Measurements from ENCODE around the gene CCHCR1.
A peak's percentile ranks its signal among the peaks of the same experiment; 100 is the strongest.
"Not testable (repeated sequence)": the region's sequence is repeated elsewhere in the genome, so short reads cannot be mapped to it uniquely, and the experiment has no call there.

The CCHCR1 gene

GRCh38 chr6:31165064-31165832 is 7.6 kb upstream of the CCHCR1 start:
- in situ Hi-C loops (cut with MboI; ENCODE audit: low pct_unique_long_range_greater_than_20kb, low sequenced_read_pairs); DNase-seq: not testable (repeated sequence)

- DNase-seq; in situ Hi-C loops (cut with MboI; ENCODE audit: low pct_unique_long_range_greater_than_20kb, low sequenced_read_pairs): not testable (repeated sequence)
These were observed 7.0 kb upstream of the CCHCR1 start for GRCh38 chr6:31164475-31165063.

GRCh38 chr6:31163922-31164321 is 6.3 kb upstream of the CCHCR1 start:
- no peak for DNase-seq
- in situ Hi-C loops (cut with MboI; ENCODE audit: low pct_unique_long_range_greater_than_20kb, low sequenced_read_pairs): no loop called here

- no peak for DNase-seq
- in situ Hi-C loops (cut with MboI; ENCODE audit: low pct_unique_long_range_greater_than_20kb, low sequenced_read_pairs): no loop called here
These were observed 5.0 kb upstream of the CCHCR1 start for GRCh38 chr6:31162463-31163165.

- DNase-seq: no peak
- in situ Hi-C loops (cut with MboI; ENCODE audit: low pct_unique_long_range_greater_than_20kb, low sequenced_read_pairs): no loop called here
These were observed 3.9 kb upstream of the CCHCR1 start for GRCh38 chr6:31161216-31162126.

- peak; percentile 35 for DNase-seq
- in situ Hi-C loops (cut with MboI; ENCODE audit: low pct_unique_long_range_greater_than_20kb, low sequenced_read_pairs): no loop called here
These were observed 1.6 kb upstream of the CCHCR1 start for GRCh38 chr6:31158863-31159855.

- in situ Hi-C loops (cut with MboI; ENCODE audit: low pct_unique_long_range_greater_than_20kb, low sequenced_read_pairs): no loop called here
- DNase-seq: peak; percentile 100
These were observed 699 bp upstream of the CCHCR1 start, which contains the start of gene TCF19 for GRCh38 chr6:31158140-31158862. TSS of gene TCF19 (plus strand) at chr6:31158589. CDS start at chr6:31159470, 881 bp downstream.

GRCh38 chr6:31156641-31157040 is 961 bp downstream of the CCHCR1 start:
- in situ Hi-C loops (cut with MboI; ENCODE audit: low pct_unique_long_range_greater_than_20kb, low sequenced_read_pairs): no loop called here

GRCh38 chr6:31154436-31154835 is 3.2 kb downstream of the CCHCR1 start:
- DNase-seq: no peak
- in situ Hi-C loops (cut with MboI; ENCODE audit: low pct_unique_long_range_greater_than_20kb, low sequenced_read_pairs): no loop called here

More at GRCh38 chr6:31156641-31157040, 961 bp downstream of the CCHCR1 start:
- no peak for DNase-seq

- in situ Hi-C loops (cut with MboI; ENCODE audit: low pct_unique_long_range_greater_than_20kb, low sequenced_read_pairs): no loop called here
- no peak for DNase-seq
These were observed 4.8 kb downstream of the CCHCR1 start for GRCh38 chr6:31152781-31153180.

GRCh38 chr6:31149827-31150447 is 7.7 kb downstream of the CCHCR1 start:
- no peak for DNase-seq
- in situ Hi-C loops (cut with MboI; ENCODE audit: low pct_unique_long_range_greater_than_20kb, low sequenced_read_pairs): no loop called here

- in situ Hi-C loops (cut with MboI; ENCODE audit: low pct_unique_long_range_greater_than_20kb, low sequenced_read_pairs): no loop called here
- no peak for DNase-seq
These were observed 12.2 kb downstream of the CCHCR1 start for GRCh38 chr6:31145386-31145785.

- DNase-seq: no peak
These were observed 12.6 kb downstream of the CCHCR1 start for GRCh38 chr6:31144970-31145340.

GRCh38 chr6:31144296-31144969 is 13.2 kb downstream of the CCHCR1 start:
- in situ Hi-C loops (cut with MboI; ENCODE audit: low pct_unique_long_range_greater_than_20kb, low sequenced_read_pairs): no loop called here

More at GRCh38 chr6:31144970-31145340, 12.6 kb downstream of the CCHCR1 start:
- in situ Hi-C loops (cut with MboI; ENCODE audit: low pct_unique_long_range_greater_than_20kb, low sequenced_read_pairs): no loop called here

GRCh38 chr6:31143148-31143547 is 14.5 kb downstream of the CCHCR1 start:
- in situ Hi-C loops (cut with MboI; ENCODE audit: low pct_unique_long_range_greater_than_20kb, low sequenced_read_pairs): no loop called here
- DNase-seq: no peak

More at GRCh38 chr6:31144296-31144969, 13.2 kb downstream of the CCHCR1 start:
- no peak for DNase-seq

- in situ Hi-C loops (cut with MboI; ENCODE audit: low pct_unique_long_range_greater_than_20kb, low sequenced_read_pairs): no loop called here
- no peak for DNase-seq
These were observed 15.2 kb downstream of the CCHCR1 start for GRCh38 chr6:31142361-31142761.
